HepG2 (cell line): ENCODE results near the gene INTS6. TPM values are rescaled to one million over a fixed set of nuclear protein-coding genes. Genes with fewer than 3 reads are reported as not detected.

Experiments
- ATAC-seq: fragments of 200-7000 bp; cut with Tn5 transposase; 3 replicates; pipeline ENCODE4 v1.9.1; 2020; ENCODE audit warnings: mild to moderate bottlenecking, moderate library complexity
- BruUV-seq: library from RNA; stranded (reverse); fragments of 400-500 nt; replicated peaks from 2 replicates; lab custom pipeline; 2021; lab: Mats Ljungman, UMichigan
- CTCF ChIA-PET: fragments of 300-600 bp; formaldehyde crosslinking; extraction: SDS; loops from one replicate; lab custom pipeline; 2021; ENCODE audit warnings: low total read pairs, inconsistent platforms, low intra/inter-chr PET ratio; lab: Yijun Ruan, JAX
- POLR2A ChIA-PET: fragments of 350-600 bp; sonication (Branson Sonifier 250); formaldehyde crosslinking; loops from one replicate; lab custom pipeline; 2020; ENCODE audit warnings: antibody characterized with exemption, inconsistent platforms; lab: Yijun Ruan, JAX
- DNase-seq: peaks from one replicate; pipeline ENCODE4 v3.0.0-alpha.2; 2015; ENCODE audit warnings: low spot score
- FAIRE-seq: peaks from 3 replicates; lab custom pipeline; 2011; peaks lifted over from hg19 to GRCh38; lab: Jason Lieb, UNC
- H2AFZ ChIP-seq: one replicate; pipeline ENCODE4 v1.6.1; 2011; ENCODE audit warnings: low read length, inconsistent platforms
- H3K27ac ChIP-seq: fragments of 300-600 bp; 3 replicates; pipeline ENCODE4 v1.8.0; 2011; ENCODE audit warnings: mixed run types, mild to moderate bottlenecking, mixed read lengths, low read length, inconsistent platforms; ENCODE audit not compliant: insufficient read depth; ENCODE audit errors: extremely low read length
- H3K27me3 ChIP-seq, 2 experiments: fragments of 200-600 bp in 1 of 2; 2 replicates in 1 of 2; 3 replicates in 1 of 2; pipeline versions ENCODE4 v1.6.0 to v1.8.0; 2011; ENCODE audit warnings: low read length in 2 of 2, mild to moderate bottlenecking in 2 of 2, moderate library complexity in 2 of 2, inconsistent platforms in 1 of 2; ENCODE audit not compliant: insufficient read depth in 2 of 2, control insufficient read depth in 1 of 2
- H3K36me3 ChIP-seq, 2 experiments: fragments of 200-600 bp in 1 of 2; replicated peaks in 1 of 2; 2 replicates in 1 of 2; 3 replicates in 1 of 2; pipeline versions ENCODE4 v1.5.1 to v1.8.0; 2011; ENCODE audit warnings: low read length in 2 of 2, inconsistent platforms in 1 of 2; ENCODE audit not compliant: insufficient read depth in 2 of 2, control insufficient read depth in 1 of 2
- H3K4me1 ChIP-seq: 2 replicates; pipeline ENCODE4 v1.5.1; 2012; ENCODE audit warnings: low read length, inconsistent platforms; ENCODE audit not compliant: insufficient read depth
- H3K4me2 ChIP-seq: 2 replicates; pipeline ENCODE4 v1.6.0; 2011; ENCODE audit warnings: low read depth, low read length, inconsistent platforms
- H3K4me3 ChIP-seq, 3 experiments: fragments of 200-600 bp in 1 of 3; sonication (generic), shearing (Covaris generic) in 1 of 3; replicated peaks in 1 of 3; 2 replicates each; pipeline ENCODE4 v1.5.1; 2011 to 2016; ENCODE audit warnings: low read length in 3 of 3, inconsistent platforms in 2 of 3, low read depth in 2 of 3, mild to moderate bottlenecking in 2 of 3, control low read depth in 1 of 3, mixed read lengths in 1 of 3; ENCODE audit not compliant: insufficient read depth in 1 of 3
- H3K79me2 ChIP-seq: one replicate; pipeline ENCODE4 v1.6.1; 2011; ENCODE audit warnings: low read length, inconsistent platforms; ENCODE audit not compliant: insufficient read depth
- H3K9ac ChIP-seq: 2 replicates; pipeline ENCODE4 v1.6.0; 2011; ENCODE audit warnings: mild to moderate bottlenecking, low read depth, low read length, inconsistent platforms; ENCODE audit not compliant: insufficient read depth
- H3K9me3 ChIP-seq: 2 replicates; pipeline ENCODE4 v1.5.1; 2012; ENCODE audit warnings: mild to moderate bottlenecking, low read length
- H4K20me1 ChIP-seq: 2 replicates; pipeline ENCODE4 v1.6.0; 2011; ENCODE audit warnings: inconsistent platforms, mild to moderate bottlenecking, low read length, moderate library complexity; ENCODE audit not compliant: insufficient read depth
- ETV6 ChIP-seq: sonication (generic); formaldehyde crosslinking; conservative IDR thresholded peaks from 2 replicates; pipeline ENCODE4 v1.4.0; 2020; ENCODE audit warnings: missing genetic modification reagents
- FOSL2 ChIP-seq: sonication (generic); formaldehyde crosslinking; IDR thresholded peaks from 2 replicates; pipeline ENCODE4 v1.4.0; 2020; ENCODE audit warnings: missing genetic modification reagents
- NKX3-1 ChIP-seq: sonication (generic); formaldehyde crosslinking; IDR thresholded peaks from 2 replicates; pipeline ENCODE4 v1.5.0; 2020; ENCODE audit warnings: missing genetic modification reagents
- SRSF9 ChIP-seq: fragments of 200-400 bp; formaldehyde crosslinking; IDR thresholded peaks from 2 replicates; pipeline ENCODE4 v1.6.1; 2018; ENCODE audit warnings: borderline replicate concordance, mild to moderate bottlenecking, low read depth, low read length; ENCODE audit not compliant: insufficient read depth, poor library complexity, severe bottlenecking
- YY1 ChIP-seq: IDR thresholded peaks from 2 replicates; pipeline ENCODE4 v1.6.1; 2011; ENCODE audit warnings: low read length, low read depth, moderate library complexity, mild to moderate bottlenecking; ENCODE audit not compliant: insufficient read depth, insufficient replicate concordance
- ZBTB25 ChIP-seq: IDR thresholded peaks from 2 replicates; pipeline ENCODE4 v1.6.1; 2018; ENCODE audit warnings: missing genetic modification reagents
- ZNF12 ChIP-seq: sonication (generic); formaldehyde crosslinking; IDR thresholded peaks from 2 replicates; pipeline ENCODE4 v1.5.0; 2020; ENCODE audit warnings: missing genetic modification reagents
- ZNF547 ChIP-seq: sonication (generic); formaldehyde crosslinking; IDR thresholded peaks from 2 replicates; pipeline ENCODE4 v1.5.1; 2020; ENCODE audit warnings: mild to moderate bottlenecking, missing genetic modification reagents
- ZNF777 ChIP-seq: sonication (generic); formaldehyde crosslinking; IDR thresholded peaks from 2 replicates; pipeline ENCODE4 v1.4.0; 2020; ENCODE audit warnings: missing genetic modification reagents
- ZSCAN31 ChIP-seq: sonication (generic); formaldehyde crosslinking; IDR thresholded peaks from 2 replicates; pipeline ENCODE4 v1.5.0; 2020; ENCODE audit warnings: low read depth, mild to moderate bottlenecking, missing genetic modification reagents
- WGBS: methylation state at CpG from one replicate; pipeline ENCODE4 v1.1.6; 2017; ENCODE audit warnings: low lambda C conversion rate; 5-methylcytosine and 5-hydroxymethylcytosine counted together
- in situ Hi-C: cut with HindIII; loops from 2 replicates; pipeline ENCODE4 v1.10.0; 2017; ENCODE audit warnings: low pct_unique_long_range_greater_than_20kb; ENCODE audit not compliant: extremely low pct_ligation_motif_present
- intact Hi-C: fragments of 100-400 bp; cut with micrococcal nuclease; formaldehyde crosslinking; loops from one replicate; pipeline ENCODE4 v1.10.0; 2022; ENCODE audit not compliant: unreplicated experiment
- polyA plus RNA-seq, 8 experiments: library from polyadenylated mRNA; depleted of rRNA in 3 of 8; stranded (reverse) in 7 of 8; unstranded in 1 of 8; fragments of >200 nt; fragmentation: Illumina TruSeq in 4 of 8; extraction: Trizol in 4 of 8; gene quantifications; 2 replicates each; pipeline versions ENCODE4 v1.2.1 to v1.2.3, GENCODE V29; 2011 to 2016; ENCODE audit warnings: low read depth in 4 of 8, missing spikeins in 1 of 8, mixed read lengths in 1 of 8; ENCODE audit not compliant: insufficient read depth in 1 of 8
- total RNA-seq, 5 experiments: library from RNA; depleted of rRNA; stranded (reverse); fragments of >200 nt; fragmentation: Illumina TruSeq; extraction: Trizol; gene quantifications; 2 replicates each; pipeline ENCODE4 v1.2.3, GENCODE V29; 2016; ENCODE audit warnings: low read depth in 1 of 5
- TF ChIP-seq, protein P1 (sequence below): fragments of 450-650 bp; IDR thresholded peaks from 2 replicates; pipeline ENCODE4 v1.6.1; 2017; ENCODE audit warnings: mild to moderate bottlenecking

The INTS6 gene
- total and polyA plus RNA-seq, 2 of the 13 experiments (the other 11 are each of a cell fraction or from before 2014, with no cell fraction given): 27.9 to 38.4 TPM

- TF ChIP-seq ZNF547 (CRISPR knock-in tag) (0 out of 2 replicates have a peak, but pooled peaks have one; percentile 3), NKX3-1 (CRISPR knock-in tag) (no peak), ETV6 (CRISPR knock-in tag) (peak; percentile 83; the same call in 1 of the 2 replicates)
Observed at GRCh38 chr13:51453207-51453958, 547 bp upstream of the INTS6 start (continued).

- Histone ChIP-seq H3K9me3 (no peaks in the 10 kb centered on the region), H3K4me2 (peak overlapping the region; percentile 84), H3K79me2 (peaks cover 23% of the 10 kb centered on the region), H2AFZ (no peak overlapping the region), H3K36me3 (peaks cover 3 to 5% of the 10 kb centered on the region in 2 experiments; a peak in 4 of 5 replicates), H3K27ac (peak overlapping the region; percentile 86), H4K20me1 (peaks cover 4% of the 10 kb centered on the region; the same call in 1 of the 2 replicates), H3K27me3 (no peaks in the 10 kb centered on the region; a peak in 1 of 5 replicates), H3K4me3 (peak overlapping the region; percentile 93 to 99 (median 98)), H3K9ac (peak overlapping the region; percentile 98), H3K4me1 (peaks cover 41% of the 10 kb centered on the region)
- ChIA-PET POLR2A (interaction anchor here (0.8 to 3.4 kb wide), 9 partner anchors 17 to 347 kb away, joined by 3 to 55 read pairs (median 11); no protein-coding TSS in a partner anchor), CTCF (no interaction called here)
- WGBS: 1% methylated on average over 29 of the region's 92 CpGs
- DNase-seq (peak; percentile 54), ATAC-seq (peak; percentile 33), FAIRE-seq (no peak)
- intact Hi-C loops: loop anchor here (1.0 to 5.0 kb wide), 3 partner anchors 71 to 351 kb away; no protein-coding TSS in a partner anchor
- no TSS peak for BruUV-seq
- in situ Hi-C loops: no loop called here
- peak; percentile 88 for TF ChIP-seq YY1
- no peak for TF ChIP-seq ZNF12
- no peak for TF ChIP-seq FOSL2 (CRISPR knock-in tag)
- TF ChIP-seq, protein P1, sequence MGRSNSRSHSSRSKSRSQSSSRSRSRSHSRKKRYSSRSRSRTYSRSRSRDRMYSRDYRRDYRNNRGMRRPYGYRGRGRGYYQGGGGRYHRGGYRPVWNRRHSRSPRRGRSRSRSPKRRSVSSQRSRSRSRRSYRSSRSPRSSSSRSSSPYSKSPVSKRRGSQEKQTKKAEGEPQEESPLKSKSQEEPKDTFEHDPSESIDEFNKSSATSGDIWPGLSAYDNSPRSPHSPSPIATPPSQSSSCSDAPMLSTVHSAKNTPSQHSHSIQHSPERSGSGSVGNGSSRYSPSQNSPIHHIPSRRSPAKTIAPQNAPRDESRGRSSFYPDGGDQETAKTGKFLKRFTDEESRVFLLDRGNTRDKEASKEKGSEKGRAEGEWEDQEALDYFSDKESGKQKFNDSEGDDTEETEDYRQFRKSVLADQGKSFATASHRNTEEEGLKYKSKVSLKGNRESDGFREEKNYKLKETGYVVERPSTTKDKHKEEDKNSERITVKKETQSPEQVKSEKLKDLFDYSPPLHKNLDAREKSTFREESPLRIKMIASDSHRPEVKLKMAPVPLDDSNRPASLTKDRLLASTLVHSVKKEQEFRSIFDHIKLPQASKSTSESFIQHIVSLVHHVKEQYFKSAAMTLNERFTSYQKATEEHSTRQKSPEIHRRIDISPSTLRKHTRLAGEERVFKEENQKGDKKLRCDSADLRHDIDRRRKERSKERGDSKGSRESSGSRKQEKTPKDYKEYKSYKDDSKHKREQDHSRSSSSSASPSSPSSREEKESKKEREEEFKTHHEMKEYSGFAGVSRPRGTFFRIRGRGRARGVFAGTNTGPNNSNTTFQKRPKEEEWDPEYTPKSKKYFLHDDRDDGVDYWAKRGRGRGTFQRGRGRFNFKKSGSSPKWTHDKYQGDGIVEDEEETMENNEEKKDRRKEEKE: no peak
- TF ChIP-seq SRSF9: no peak
- TF ChIP-seq ZBTB25 (CRISPR knock-in tag): no peak
- 0 out of 2 replicates have a peak, but pooled peaks have one; percentile 14 for TF ChIP-seq ZNF777 (CRISPR knock-in tag)
- no peak for TF ChIP-seq ZSCAN31 (CRISPR knock-in tag)
Observed at GRCh38 chr13:51451467-51452360, 1.1 kb downstream of the INTS6 start.
